Activated naive CD4-positive, alpha-beta T cell treated with anti-CD3 and anti-CD28 coated beads, Interleukin-2, amount 10 ng/mL, durations not matched to agents 7 days and 5 days (primary cell): ENCODE measurements around the gene MYO5B.
"Not testable (repeated sequence)": the region's sequence is repeated elsewhere in the genome, so short reads cannot be mapped to it uniquely, and the experiment has no call there.

Source experiments
- CTCF ChIA-PET: fragments of 350-600 bp; sonication (Branson Sonifier 250); formaldehyde crosslinking; loops from one replicate; lab custom pipeline; 2021; ENCODE audit warnings: antibody characterized with exemption; lab: Charles Lee
- DNase-seq: peaks from one replicate; pipeline ENCODE4 v3.0.0-alpha.2; 2020
- H3K27ac Mint-ChIP-seq: one replicate; pipeline ENCODE4 v1.8.0; 2021; ENCODE audit warnings: mild to moderate bottlenecking, moderate library complexity, mixed read lengths
- H3K27me3 Mint-ChIP-seq: one replicate; pipeline ENCODE4 v1.8.0; 2021; ENCODE audit warnings: mild to moderate bottlenecking, mixed read lengths
- H3K36me3 Mint-ChIP-seq: one replicate; pipeline ENCODE4 v1.8.0; 2021; ENCODE audit warnings: mixed read lengths
- H3K4me1 Mint-ChIP-seq: one replicate; pipeline ENCODE4 v1.8.0; 2021; ENCODE audit warnings: mixed read lengths
- H3K4me3 Mint-ChIP-seq: one replicate; pipeline ENCODE4 v1.8.0; 2021; ENCODE audit warnings: mild to moderate bottlenecking, moderate library complexity, mixed read lengths
- H3K9me3 Mint-ChIP-seq: one replicate; pipeline ENCODE4 v1.8.0; 2021; ENCODE audit warnings: mixed read lengths

Gene MYO5B

GRCh38 chr18:49794743-49795142, 400.2 kb downstream of the MYO5B start:
- Mint-ChIP-seq H3K9me3 (no peaks in the 10 kb centered on the region), H3K4me1 (peaks cover 17% of the 10 kb centered on the region), H3K4me3 (no peak overlapping the region), H3K27ac (no peak overlapping the region), H3K36me3 (peaks cover 65% of the 10 kb centered on the region), H3K27me3 (no peaks in the 10 kb centered on the region)
- CTCF ChIA-PET: no interaction called here
- DNase-seq: no peak

- peak overlapping the region; percentile 60 for H3K27ac Mint-ChIP-seq
- H3K9me3 Mint-ChIP-seq, H3K27me3 Mint-ChIP-seq, H3K4me3 Mint-ChIP-seq, DNase-seq: not testable (repeated sequence)
- CTCF ChIA-PET: interaction anchor here (1.5 kb wide), 1 partner anchor 71 kb away, joined by 3 read pairs; no protein-coding TSS in a partner anchor
- peaks cover 73% of the 10 kb centered on the region for H3K36me3 Mint-ChIP-seq
- peaks cover 44% of the 10 kb centered on the region for H3K4me1 Mint-ChIP-seq
These were observed 405.3 kb downstream of the MYO5B start for GRCh38 chr18:49789560-49790134.

DNA sequence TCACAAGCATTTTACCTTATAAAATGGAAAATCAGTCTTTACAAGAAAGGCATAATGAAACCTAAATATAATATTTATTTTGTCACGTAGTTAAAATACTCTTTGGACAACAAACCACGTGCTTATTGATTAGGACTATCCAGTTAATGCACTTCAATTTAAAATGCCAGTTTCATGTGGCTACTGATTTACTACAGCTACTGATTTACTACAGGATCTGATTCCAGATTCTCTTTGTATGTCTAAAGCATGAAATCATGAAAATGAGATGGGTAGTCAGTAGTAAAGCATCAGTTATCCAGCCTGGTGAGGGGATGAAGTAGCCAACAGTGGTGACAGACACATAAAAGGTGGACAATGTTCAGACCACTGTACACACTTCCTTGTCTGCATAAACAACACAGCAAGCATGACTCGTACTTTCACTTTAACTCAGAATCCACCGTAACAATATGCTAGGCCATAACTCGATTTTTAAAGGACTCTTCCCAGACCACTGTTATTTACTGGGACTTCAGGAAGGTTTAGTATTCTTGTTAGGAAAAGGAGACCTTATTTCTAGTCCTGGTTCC, 406.5 kb downstream of the MYO5B start:
- CTCF ChIA-PET: interaction anchor here (1.4 kb wide), 1 partner anchor 70 kb away, joined by 4 read pairs; no protein-coding TSS in a partner anchor
- peaks cover 51% of the 10 kb centered on the region for H3K4me1 Mint-ChIP-seq
- H3K4me3 Mint-ChIP-seq: no peak overlapping the region
- peak overlapping the region; percentile 84 for H3K27ac Mint-ChIP-seq
- no peak for DNase-seq
- peaks cover 76% of the 10 kb centered on the region for H3K36me3 Mint-ChIP-seq
- H3K9me3 Mint-ChIP-seq: no peaks in the 10 kb centered on the region
- H3K27me3 Mint-ChIP-seq: no peaks in the 10 kb centered on the region

DNA sequence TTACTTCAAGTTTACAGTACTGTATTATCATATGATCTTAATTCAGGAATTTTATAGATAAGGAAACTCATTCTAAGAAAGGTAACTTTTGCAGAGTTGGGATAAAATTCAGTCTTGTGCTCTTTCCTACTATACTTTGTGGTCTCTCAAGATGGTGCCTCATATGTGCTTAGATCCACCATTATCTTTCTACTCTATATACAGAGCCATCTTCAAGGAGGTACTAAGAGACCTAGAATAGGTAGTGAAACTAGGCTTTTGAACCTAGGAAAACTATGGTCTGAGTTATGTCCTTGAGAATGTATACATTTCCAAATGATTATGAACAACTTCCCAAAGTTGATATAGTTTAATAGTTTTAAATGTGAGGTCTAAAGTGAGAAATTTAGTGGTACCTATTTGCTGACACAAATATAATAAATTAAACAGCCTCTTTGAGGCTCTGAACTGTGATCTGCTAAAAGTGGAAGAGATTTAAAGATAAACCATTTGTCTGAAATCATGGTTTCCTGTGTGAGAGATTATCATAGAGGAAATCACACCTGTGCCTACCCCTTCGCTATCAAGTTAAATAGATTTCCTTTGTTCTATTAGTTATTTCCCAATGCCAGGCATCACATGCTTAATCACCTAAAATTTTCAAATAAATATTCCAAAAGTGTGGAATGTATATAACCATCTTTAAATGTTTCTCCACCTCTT, 408.8 kb downstream of the MYO5B start:
- DNase-seq: no peak
- H3K27me3 Mint-ChIP-seq: no peaks in the 10 kb centered on the region
- no peaks in the 10 kb centered on the region for H3K9me3 Mint-ChIP-seq
- H3K36me3 Mint-ChIP-seq: peaks cover 71% of the 10 kb centered on the region
- peak overlapping the region; percentile 67 for H3K27ac Mint-ChIP-seq
- peaks cover 51% of the 10 kb centered on the region for H3K4me1 Mint-ChIP-seq
- H3K4me3 Mint-ChIP-seq: no peak overlapping the region
- CTCF ChIA-PET: no interaction called here

DNA sequence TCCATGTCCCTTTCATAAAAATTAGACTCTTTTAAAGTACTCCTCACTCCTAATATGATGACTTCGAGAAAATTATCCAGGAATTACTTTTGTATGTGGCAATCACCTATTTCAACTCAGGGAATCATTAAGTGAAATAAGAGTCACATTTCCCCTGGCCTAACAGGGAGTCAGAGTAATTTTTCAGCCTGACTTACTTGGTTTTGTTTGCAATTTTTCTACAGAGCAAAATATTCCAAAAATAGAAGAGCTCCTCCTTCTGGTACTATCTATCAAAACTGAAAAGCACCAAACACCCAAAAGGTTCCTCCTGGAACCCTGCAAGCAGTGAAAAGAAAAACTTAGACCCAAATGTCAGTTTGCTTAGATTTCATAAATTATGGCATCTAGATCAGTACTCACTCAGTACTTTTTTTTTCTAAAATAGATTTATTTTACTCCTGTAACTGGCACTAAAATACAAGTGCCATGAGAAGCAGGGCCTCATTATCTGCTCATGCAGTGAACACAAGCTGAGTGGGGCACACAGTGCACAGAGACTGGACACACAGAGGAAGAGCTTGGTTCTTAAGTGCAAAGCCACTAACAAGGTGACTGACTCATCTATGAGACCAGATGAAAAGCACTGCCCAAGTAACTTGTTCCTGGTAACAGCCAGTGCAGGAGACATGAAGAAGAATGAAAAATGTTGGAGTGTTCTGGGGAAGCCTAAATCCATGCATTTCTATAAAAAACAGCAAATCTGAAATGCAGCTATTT, 410.3 kb downstream of the MYO5B start:
- Mint-ChIP-seq H3K27ac (peak overlapping the region; percentile 29), H3K4me1 (peaks cover 46% of the 10 kb centered on the region), H3K36me3 (peaks cover 71% of the 10 kb centered on the region), H3K4me3 (no peak overlapping the region), H3K9me3 (no peaks in the 10 kb centered on the region), H3K27me3 (no peaks in the 10 kb centered on the region)
- CTCF ChIA-PET: interaction anchor here (1.0 kb wide), 3 partner anchors 73 to 77 kb away, joined by 3 read pairs; no protein-coding TSS in a partner anchor
- DNase-seq: no peak

DNA sequence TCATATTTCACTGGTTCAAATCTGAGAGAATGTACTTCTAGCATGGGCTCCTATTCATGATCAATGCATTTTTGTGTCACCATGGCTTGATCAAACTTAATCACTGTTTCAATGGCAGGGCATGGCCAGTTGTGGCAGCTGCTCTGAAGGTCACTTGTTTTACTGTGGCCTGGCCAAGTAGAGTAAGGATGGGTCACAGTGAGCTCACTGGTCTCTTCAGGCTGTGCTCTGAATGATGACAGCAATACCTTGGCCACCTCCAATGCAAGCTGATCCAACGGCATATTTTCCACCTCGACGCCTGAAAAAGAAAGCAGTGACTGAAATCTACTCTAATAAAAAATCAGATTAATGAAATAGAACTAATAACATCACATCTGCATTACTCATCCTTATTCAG, 411.3 kb downstream of the MYO5B start:
- H3K4me3 Mint-ChIP-seq, H3K27me3 Mint-ChIP-seq: not testable (repeated sequence)
- CTCF ChIA-PET: interaction anchor here (1.0 to 1.4 kb wide), 2 partner anchors 74 to 78 kb away, joined by 3 read pairs; no protein-coding TSS in a partner anchor

DNA sequence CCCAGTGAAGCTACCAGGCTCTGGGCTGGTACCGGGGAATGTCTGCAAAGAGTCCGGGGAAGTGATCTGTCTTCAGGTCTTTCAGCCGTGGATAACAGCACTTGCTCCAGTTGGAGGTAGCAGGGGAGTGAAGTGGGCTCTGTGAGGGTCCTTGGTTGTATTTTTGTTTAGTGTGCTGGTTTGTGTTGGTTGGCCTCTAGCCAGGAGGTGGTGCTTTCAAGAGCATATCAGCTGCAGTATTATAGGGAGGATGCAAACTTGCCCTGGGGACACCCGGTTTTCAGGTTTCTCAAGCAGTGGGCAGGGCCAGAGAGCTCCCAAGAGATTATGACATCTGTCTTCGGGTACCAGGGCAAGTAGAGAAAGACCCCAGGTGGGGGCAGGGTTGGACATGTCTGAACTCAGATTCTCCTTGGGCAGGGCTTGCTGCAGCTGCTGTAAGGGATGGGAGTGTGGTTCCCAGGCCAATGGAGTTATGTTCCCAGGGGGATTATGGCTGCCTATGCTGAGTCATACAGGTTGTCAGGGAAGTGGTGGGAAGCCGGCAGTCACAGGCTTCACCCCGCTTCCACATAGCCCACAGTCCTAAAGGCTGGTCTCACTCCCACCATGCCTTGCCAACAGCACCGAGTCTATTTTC, 416.0 kb downstream of the MYO5B start:
- Mint-ChIP-seq H3K27me3 (no peaks in the 10 kb centered on the region), H3K36me3 (peaks cover 53% of the 10 kb centered on the region), H3K4me3 (no peak overlapping the region), H3K27ac (no peak overlapping the region), H3K9me3 (peaks cover 8% of the 10 kb centered on the region), H3K4me1 (peaks cover 1% of the 10 kb centered on the region)
- DNase-seq: no peak
- CTCF ChIA-PET: no interaction called here

More for the DNA sequence above, 411.3 kb downstream of the MYO5B start:
- DNase-seq, H3K9me3 Mint-ChIP-seq, H3K27ac Mint-ChIP-seq: not testable (repeated sequence)
- peaks cover 37% of the 10 kb centered on the region for H3K4me1 Mint-ChIP-seq
- peaks cover 71% of the 10 kb centered on the region for H3K36me3 Mint-ChIP-seq
